GM12878 (cell line): Measurements from ENCODE around the gene SPG21.

Experiments used
- FOS ChIP-seq: IDR thresholded peaks from 3 replicates; pipeline ENCODE4 v1.6.1; 2011; ENCODE audit warnings: borderline replicate concordance; ENCODE audit not compliant: insufficient read length; ENCODE audit errors: extremely low read depth
- POLR2A ChIP-seq: IDR thresholded peaks from 2 replicates; pipeline ENCODE4 v1.6.1; 2011; ENCODE audit warnings: low read depth, mild to moderate bottlenecking, low read length

DNA sequence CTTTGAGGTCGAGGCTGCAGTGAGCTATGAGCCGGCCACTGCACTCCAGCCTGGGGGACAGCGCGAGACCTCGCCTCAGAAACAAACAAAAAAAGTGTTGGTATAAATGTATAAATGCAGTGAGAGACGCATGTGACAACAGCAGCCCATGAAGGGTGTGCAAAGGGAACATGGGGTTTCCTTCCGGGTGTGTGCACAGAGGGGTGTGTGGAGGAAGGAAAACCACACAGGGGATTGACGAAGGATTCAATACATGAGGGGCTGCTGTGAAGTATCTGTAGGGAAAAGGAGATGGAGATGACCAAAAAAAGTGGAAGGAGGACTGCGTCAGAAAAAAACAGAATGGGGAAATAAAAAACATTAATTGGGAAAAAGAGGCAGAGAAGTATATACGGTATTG lies 38.6 kb upstream of the SPG21 start:
- no peak for TF ChIP-seq FOS
- no peak for TF ChIP-seq POLR2A
